PC-3 (cell line): ENCODE data around the gene CFAP141.

Experiments used
- CTCF ChIP-seq: fragments of 300-600 bp; sonication (generic); conservative IDR thresholded peaks from 2 replicates; pipeline ENCODE4 v1.5.1; 2017; ENCODE audit warnings: antibody characterized with exemption, low read depth, mild to moderate bottlenecking, low read length
- EZH2 ChIP-seq: fragments of 300-600 bp; sonication (generic); IDR thresholded peaks from one replicate; pipeline ENCODE4 v1.6.1; 2017; ENCODE audit warnings: antibody characterized with exemption, mild to moderate bottlenecking, low read length; ENCODE audit not compliant: unreplicated experiment
- EZH2phosphoT487 ChIP-seq: fragments of 300-600 bp; sonication (generic); IDR thresholded peaks from 2 replicates; pipeline ENCODE4 v1.6.1; 2018; ENCODE audit warnings: mild to moderate bottlenecking, antibody characterized with exemption, low read length, borderline replicate concordance

DNA sequence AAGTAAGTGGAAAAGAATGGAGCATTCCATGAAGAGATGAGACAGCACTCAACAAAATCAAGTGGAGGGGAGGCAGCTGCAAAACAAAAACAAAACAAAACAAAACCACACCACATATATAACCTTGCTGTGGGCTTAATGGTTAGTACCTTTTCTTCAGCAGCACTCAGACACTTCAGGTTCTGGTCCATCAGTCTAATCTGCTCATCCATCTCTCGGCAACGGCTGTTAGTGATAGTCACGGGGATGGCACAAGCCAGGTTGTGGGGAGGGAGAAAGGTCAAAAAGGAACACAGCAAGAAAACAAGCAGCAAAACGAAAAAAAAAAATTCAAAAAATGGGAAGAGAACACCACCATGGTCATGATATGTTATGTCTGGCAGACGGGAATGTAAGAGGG is 34.3 kb downstream of the CFAP141 start:
- TF ChIP-seq CTCF (no peak), EZH2 (no peak), EZH2phosphoT487 (no peak)
